Measurements from ENCODE around the gene CEACAM1. TPM values are rescaled to one million over a fixed set of nuclear protein-coding genes. Genes with fewer than 3 reads are reported as not detected.

CEACAM1 gene
- total and polyA plus RNA-seq, 2 of the 13 experiments (the other 11 are each of a cell fraction or from before 2014, with no cell fraction given): 13.5 to 332 TPM

DNA sequence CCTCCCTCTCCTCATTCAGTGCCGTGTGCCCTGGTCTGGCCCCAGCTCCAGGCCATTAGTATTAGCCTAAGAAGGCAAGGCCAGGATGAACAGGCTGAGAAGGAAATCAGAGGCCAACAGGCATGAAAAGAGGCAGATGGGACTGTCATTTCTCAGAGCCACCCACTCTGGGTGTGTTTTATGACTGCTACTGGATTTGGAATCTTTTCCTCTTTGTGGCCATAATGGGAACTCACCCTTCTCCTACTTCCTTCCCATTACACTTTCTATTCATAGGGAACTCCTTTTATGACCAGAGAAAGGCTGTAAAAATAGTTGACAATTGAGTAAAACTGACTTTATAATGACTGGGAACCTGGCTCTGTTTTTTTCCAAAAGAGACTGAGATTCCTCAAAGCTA is 48.7 kb upstream of the CEACAM1 start:
- no peaks in the 10 kb centered on the region for H4K20me1 ChIP-seq (ENCODE audit: insufficient read depth, low read length)
- no peak overlapping the region for H3K9ac ChIP-seq (ENCODE audit: insufficient read depth, low read depth, low read length)
- 0% methylated on average over 1 of the region's 1 CpG for WGBS (ENCODE audit: low lambda C conversion rate)
- no TSS peak for BruUV-seq (replicated peaks)
- H3K4me3 ChIP-seq (replicated peaks in 1 of 3; ENCODE audit: insufficient read depth in 1 of 3, low read depth in 2 of 3, low read length in 3 of 3): no peak overlapping the region
- in situ Hi-C loops (cut with HindIII; ENCODE audit: extremely low pct_ligation_motif_present, low pct_unique_long_range_greater_than_20kb): no loop called here
- H3K27ac ChIP-seq (ENCODE audit: extremely low read length, insufficient read depth, low read length): no peak overlapping the region
- no peaks in the 10 kb centered on the region for H3K9me3 ChIP-seq (ENCODE audit: low read length)
- ChIA-PET CTCF (ENCODE audit: low intra/inter-chr PET ratio, low total read pairs) (no interaction called here), POLR2A (no interaction called here)
- DNase-seq (ENCODE audit: low spot score) (no peak), FAIRE-seq (no peak), ATAC-seq (no peak)
- no peak for TF ChIP-seq ZNF567 (CRISPR knock-in tag; IDR thresholded peaks at IDR 0.05; ENCODE audit: borderline replicate concordance)
- TF ChIP-seq FOSL1 (CRISPR knock-in tag; IDR thresholded peaks at IDR 0.05; ENCODE audit: borderline replicate concordance): no peak
- TF ChIP-seq RBM22 (optimal IDR thresholded peaks at IDR 0.05; ENCODE audit: low read length): no peak
- no peak for TF ChIP-seq MAFK (conservative IDR thresholded peaks at IDR 0.05 in 1 of 2, IDR thresholded peaks at IDR 0.05 in 1 of 2; ENCODE audit: low read length in 2 of 2)
- TF ChIP-seq TARDBP (CRISPR knock-in tag; IDR thresholded peaks at IDR 0.05): no peak
- TF ChIP-seq ZNF788 (CRISPR knock-in tag; IDR thresholded peaks at IDR 0.05; ENCODE audit: borderline replicate concordance): no peak
- no peak for TF ChIP-seq TOE1 (CRISPR knock-in tag; IDR thresholded peaks at IDR 0.05)
- no peak for TF ChIP-seq GLI4 (CRISPR knock-in tag; IDR thresholded peaks at IDR 0.05; ENCODE audit: borderline replicate concordance)
- no peak for TF ChIP-seq RXRB (CRISPR knock-in tag; IDR thresholded peaks at IDR 0.05; ENCODE audit: borderline replicate concordance)
- no peak for TF ChIP-seq KDM3A (CRISPR knock-in tag; IDR thresholded peaks at IDR 0.05; ENCODE audit: low read depth)
- TF ChIP-seq, protein P1, sequence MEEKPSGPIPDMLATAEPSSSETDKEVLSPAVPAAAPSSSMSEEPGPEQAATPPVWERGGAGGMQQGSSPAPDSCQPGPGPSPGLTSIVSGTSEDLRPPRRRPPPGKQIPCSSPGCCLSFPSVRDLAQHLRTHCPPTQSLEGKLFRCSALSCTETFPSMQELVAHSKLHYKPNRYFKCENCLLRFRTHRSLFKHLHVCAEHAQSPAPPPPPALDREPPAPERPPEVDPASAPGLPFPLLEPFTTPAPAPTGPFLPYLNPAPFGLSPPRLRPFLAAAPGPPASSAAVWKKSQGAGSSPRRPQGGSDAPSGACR (CRISPR knock-in tag; IDR thresholded peaks at IDR 0.05): no peak
- no peaks in the 10 kb centered on the region for H3K4me1 ChIP-seq (ENCODE audit: insufficient read depth, low read length)
- intact Hi-C loops (cut with micrococcal nuclease; ENCODE audit: unreplicated experiment): no loop called here
- no peak overlapping the region for H3K4me2 ChIP-seq (ENCODE audit: low read depth, low read length)
- H2AFZ ChIP-seq (ENCODE audit: low read length): no peak overlapping the region
- no peaks in the 10 kb centered on the region for H3K79me2 ChIP-seq (ENCODE audit: insufficient read depth, low read length)
- no peaks in the 10 kb centered on the region for H3K36me3 ChIP-seq (replicated peaks in 1 of 2; ENCODE audit: control insufficient read depth in 1 of 2, insufficient read depth in 2 of 2, low read length in 2 of 2)
- peaks cover 1 to 3% of the 10 kb centered on the region in 2 experiments; a peak in 3 of 5 replicates for H3K27me3 ChIP-seq (ENCODE audit: control insufficient read depth in 1 of 2, insufficient read depth in 2 of 2, low read length in 2 of 2)

Data from HepG2 (cell line).